GM12878 (cell line): ENCODE results near the gene SLC25A13. TPM values are rescaled to one million over a fixed set of nuclear protein-coding genes. Genes with fewer than 3 reads are reported as not detected.

ENCODE experiments used
- ATAC-seq: fragments of 200-7000 bp; cut with Tn5 transposase; 3 replicates; pipeline ENCODE4 v1.9.1; 2020; ENCODE audit warnings: mild to moderate bottlenecking, moderate library complexity
- BruUV-seq: library from RNA; stranded (reverse); fragments of 400-500 nt; replicated peaks from 2 replicates; lab custom pipeline; 2021; lab: Mats Ljungman, UMichigan
- CTCF ChIA-PET: fragments of 300-600 bp; sonication (Branson Sonifier 250); formaldehyde crosslinking; extraction: SDS; loops from one replicate; lab custom pipeline; 2021; ENCODE audit warnings: inconsistent platforms; lab: Yijun Ruan, JAX
- POLR2A ChIA-PET: fragments of 350-600 bp; formaldehyde crosslinking; extraction: SDS; loops from one replicate; lab custom pipeline; 2021; ENCODE audit warnings: inconsistent platforms; lab: Charles Lee
- RAD21 ChIA-PET: fragments of 300-600 bp; sonication (Branson Sonifier 250); formaldehyde crosslinking; loops from one replicate; lab custom pipeline; 2023; ENCODE audit warnings: antibody characterized with exemption; ENCODE audit not compliant: unreplicated experiment; lab: Charles Lee
- SMC1A ChIA-PET: fragments of 300-600 bp; sonication (Branson Sonifier 250); formaldehyde crosslinking; loops from one replicate; lab custom pipeline; 2023; ENCODE audit not compliant: unreplicated experiment, uncharacterized antibody; lab: Charles Lee
- DNase-seq: peaks from one replicate; pipeline ENCODE4 v3.0.0-alpha.2; 2011; ENCODE audit warnings: low read depth, low spot score
- FAIRE-seq: peaks from 3 replicates; lab custom pipeline; 2011; peaks lifted over from hg19 to GRCh38; lab: Jason Lieb, UNC
- H2AFZ ChIP-seq: 2 replicates; pipeline ENCODE4 v1.6.0; 2011; ENCODE audit warnings: low read depth, low read length, control low read depth; ENCODE audit not compliant: control insufficient read depth
- H3K27ac ChIP-seq: 2 replicates; pipeline ENCODE4 v1.5.1; 2011; ENCODE audit warnings: control low read depth; ENCODE audit not compliant: control insufficient read depth, insufficient read depth
- H3K27me3 ChIP-seq, 2 experiments: replicated peaks in 1 of 2; 2 replicates each; pipeline versions ENCODE4 v1.6.0 to v1.6.1; 2011; ENCODE audit warnings: low read length in 1 of 2; ENCODE audit not compliant: control insufficient read depth in 2 of 2, insufficient read depth in 2 of 2
- H3K36me3 ChIP-seq, 2 experiments: 2 replicates each; pipeline ENCODE4 v1.5.1; 2011; ENCODE audit warnings: low read length in 1 of 2; ENCODE audit not compliant: control insufficient read depth in 2 of 2, insufficient read depth in 2 of 2
- H3K4me1 ChIP-seq: 2 replicates; pipeline ENCODE4 v1.6.1; 2011; ENCODE audit warnings: mild to moderate bottlenecking, low read length, moderate library complexity, mixed read lengths; ENCODE audit not compliant: control insufficient read depth, insufficient read depth
- H3K4me2 ChIP-seq: 2 replicates; pipeline ENCODE4 v1.6.0; 2011; ENCODE audit warnings: control low read depth; ENCODE audit not compliant: control insufficient read depth, insufficient read depth
- H3K4me3 ChIP-seq: fragments of 200-600 bp; sonication (generic); 2 replicates; pipeline ENCODE4 v1.5.1; 2016
- H3K79me2 ChIP-seq: 2 replicates; pipeline ENCODE4 v1.6.0; 2011; ENCODE audit warnings: low read length; ENCODE audit not compliant: control insufficient read depth, insufficient read depth
- H3K9ac ChIP-seq: 2 replicates; pipeline ENCODE4 v1.8.0; 2011; ENCODE audit warnings: low read length, control low read depth, mixed read lengths; ENCODE audit not compliant: control insufficient read depth, insufficient read depth
- H3K9me3 ChIP-seq: replicated peaks from 3 replicates; pipeline ENCODE4 v1.5.1; 2011; ENCODE audit warnings: mild to moderate bottlenecking, low read length; ENCODE audit not compliant: control insufficient read depth, insufficient read depth
- H4K20me1 ChIP-seq: 2 replicates; pipeline ENCODE4 v1.6.0; 2011; ENCODE audit not compliant: control insufficient read depth, insufficient read depth
- BRCA1 ChIP-seq: IDR thresholded peaks from 2 replicates; pipeline ENCODE4 v1.6.1; 2011; ENCODE audit warnings: low read depth, low read length, improper control_type of control experiment
- ESRRA ChIP-seq: IDR thresholded peaks from 2 replicates; pipeline ENCODE4 v1.6.1; 2012; ENCODE audit warnings: mild to moderate bottlenecking, low read length, improper control_type of control experiment
- JUND ChIP-seq: IDR thresholded peaks from 2 replicates; pipeline ENCODE4 v1.6.1; 2012; ENCODE audit warnings: low read depth, mild to moderate bottlenecking, low read length, improper control_type of control experiment, moderate library complexity
- KLF5 ChIP-seq: fragments of 450-650 bp; IDR thresholded peaks from 2 replicates; pipeline ENCODE4 v1.6.1; 2014; ENCODE audit warnings: mild to moderate bottlenecking; ENCODE audit not compliant: partially characterized antibody
- POU2F2 ChIP-seq: IDR thresholded peaks from 3 replicates; pipeline ENCODE4 v1.6.1; 2011; ENCODE audit warnings: low read depth, mild to moderate bottlenecking, low read length, borderline replicate concordance
- SUZ12 ChIP-seq: fragments of 200-600 bp; sonication (generic); IDR thresholded peaks from one replicate; pipeline ENCODE4 v1.6.1; 2018; ENCODE audit warnings: antibody characterized with exemption, mild to moderate bottlenecking; ENCODE audit not compliant: unreplicated experiment
- ZNF217 ChIP-seq: fragments of 450-650 bp; IDR thresholded peaks from 2 replicates; pipeline ENCODE4 v1.6.1; 2017; ENCODE audit warnings: antibody characterized with exemption, mild to moderate bottlenecking
- WGBS: methylation state at CpG from one replicate; pipeline ENCODE4 v1.1.6; 2016; ENCODE audit warnings: low lambda C conversion rate; ENCODE audit not compliant: insufficient replicate concordance, insufficient coverage; ENCODE audit errors: missing lambda C conversion rate; 5-methylcytosine and 5-hydroxymethylcytosine counted together
- in situ Hi-C: fragments of 300-500 bp; cut with MboI; formaldehyde crosslinking; loops from 9 replicates; pipeline ENCODE4 v1.14.3; 2018; ENCODE audit warnings: mixed read lengths
- intact Hi-C: fragments of 100-400 bp; cut with micrococcal nuclease; formaldehyde crosslinking; loops from one replicate; pipeline ENCODE4 v1.14.2; 2022; ENCODE audit not compliant: unreplicated experiment
- polyA plus RNA-seq, 11 experiments: library from polyadenylated mRNA; depleted of rRNA in 4 of 11; unstranded in 6 of 11; stranded (reverse) in 5 of 11; fragments of >200 nt; fragmentation: Nextera tagmentation in 4 of 11; fragmentation: Illumina TruSeq in 1 of 11; extraction: Ambion mirVana in 4 of 11; extraction: Trizol in 1 of 11; gene quantifications; 1 replicate in 1 of 11; 2 replicates in 10 of 11; pipeline versions ENCODE4 v1.2.1 to v1.2.3, GENCODE V29; 2011 to 2016; ENCODE audit warnings: inconsistent platforms in 2 of 11, missing spikeins in 2 of 11, low read depth in 1 of 11
- total RNA-seq, 4 experiments: library from RNA; depleted of rRNA in 3 of 4; stranded (reverse); fragments of >200 nt in 3 of 4; fragmentation: Illumina TruSeq in 1 of 4; extraction: Trizol in 1 of 4; gene quantifications; 2 replicates each; pipeline versions ENCODE4 v1.2.1 to v1.2.3, GENCODE V29; 2013 to 2021
- TF ChIP-seq, protein P1 (sequence below): IDR thresholded peaks from 2 replicates; pipeline ENCODE4 v1.6.1; 2012; ENCODE audit warnings: improper control_type of control experiment, low read depth, low read length; ENCODE audit not compliant: insufficient replicate concordance
- TF ChIP-seq, protein P2 (sequence below): fragments of 450-650 bp; IDR thresholded peaks from 2 replicates; pipeline ENCODE4 v1.6.1; 2017; ENCODE audit warnings: low read depth, mild to moderate bottlenecking, moderate library complexity
- TF ChIP-seq, protein P3 (sequence below): fragments of 450-650 bp; IDR thresholded peaks from 2 replicates; pipeline ENCODE4 v1.6.1; 2014; ENCODE audit warnings: mild to moderate bottlenecking
- TF ChIP-seq, protein P4 (sequence below): IDR thresholded peaks from 2 replicates; pipeline ENCODE4 v1.6.1; 2012; ENCODE audit warnings: low read depth, low read length, improper control_type of control experiment
- TF ChIP-seq, protein P5 (sequence below): IDR thresholded peaks from 2 replicates; pipeline ENCODE4 v1.6.1; 2011; ENCODE audit warnings: low read depth, low read length, improper control_type of control experiment, borderline replicate concordance

Gene SLC25A13
- total and polyA plus RNA-seq, 10 of the 15 experiments (the other 5 are each of a cell fraction or from before 2014, with no cell fraction given) = 7.0 to 24.7 (median 18.6) TPM

DNA sequence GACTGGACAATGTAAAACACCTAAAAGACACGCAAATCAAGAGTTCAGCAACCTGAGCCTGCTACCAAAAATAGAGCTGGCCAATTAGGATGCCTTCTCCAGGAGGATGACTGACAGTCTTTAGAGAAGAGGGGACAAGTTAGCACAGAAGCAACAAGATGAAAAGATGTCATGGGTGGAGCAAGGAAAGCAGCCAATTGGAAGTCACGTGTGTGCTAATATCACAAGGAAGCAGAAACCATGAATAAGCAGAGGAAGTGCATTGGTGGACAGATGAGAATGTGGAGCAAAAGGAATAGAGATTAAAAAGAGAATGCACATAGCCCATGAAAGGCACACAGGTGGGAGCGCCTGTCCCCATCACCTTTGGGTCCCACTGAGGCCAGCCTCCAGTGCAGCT, 148.1 kb downstream of the SLC25A13 start (continued):
- TF ChIP-seq, protein P1, sequence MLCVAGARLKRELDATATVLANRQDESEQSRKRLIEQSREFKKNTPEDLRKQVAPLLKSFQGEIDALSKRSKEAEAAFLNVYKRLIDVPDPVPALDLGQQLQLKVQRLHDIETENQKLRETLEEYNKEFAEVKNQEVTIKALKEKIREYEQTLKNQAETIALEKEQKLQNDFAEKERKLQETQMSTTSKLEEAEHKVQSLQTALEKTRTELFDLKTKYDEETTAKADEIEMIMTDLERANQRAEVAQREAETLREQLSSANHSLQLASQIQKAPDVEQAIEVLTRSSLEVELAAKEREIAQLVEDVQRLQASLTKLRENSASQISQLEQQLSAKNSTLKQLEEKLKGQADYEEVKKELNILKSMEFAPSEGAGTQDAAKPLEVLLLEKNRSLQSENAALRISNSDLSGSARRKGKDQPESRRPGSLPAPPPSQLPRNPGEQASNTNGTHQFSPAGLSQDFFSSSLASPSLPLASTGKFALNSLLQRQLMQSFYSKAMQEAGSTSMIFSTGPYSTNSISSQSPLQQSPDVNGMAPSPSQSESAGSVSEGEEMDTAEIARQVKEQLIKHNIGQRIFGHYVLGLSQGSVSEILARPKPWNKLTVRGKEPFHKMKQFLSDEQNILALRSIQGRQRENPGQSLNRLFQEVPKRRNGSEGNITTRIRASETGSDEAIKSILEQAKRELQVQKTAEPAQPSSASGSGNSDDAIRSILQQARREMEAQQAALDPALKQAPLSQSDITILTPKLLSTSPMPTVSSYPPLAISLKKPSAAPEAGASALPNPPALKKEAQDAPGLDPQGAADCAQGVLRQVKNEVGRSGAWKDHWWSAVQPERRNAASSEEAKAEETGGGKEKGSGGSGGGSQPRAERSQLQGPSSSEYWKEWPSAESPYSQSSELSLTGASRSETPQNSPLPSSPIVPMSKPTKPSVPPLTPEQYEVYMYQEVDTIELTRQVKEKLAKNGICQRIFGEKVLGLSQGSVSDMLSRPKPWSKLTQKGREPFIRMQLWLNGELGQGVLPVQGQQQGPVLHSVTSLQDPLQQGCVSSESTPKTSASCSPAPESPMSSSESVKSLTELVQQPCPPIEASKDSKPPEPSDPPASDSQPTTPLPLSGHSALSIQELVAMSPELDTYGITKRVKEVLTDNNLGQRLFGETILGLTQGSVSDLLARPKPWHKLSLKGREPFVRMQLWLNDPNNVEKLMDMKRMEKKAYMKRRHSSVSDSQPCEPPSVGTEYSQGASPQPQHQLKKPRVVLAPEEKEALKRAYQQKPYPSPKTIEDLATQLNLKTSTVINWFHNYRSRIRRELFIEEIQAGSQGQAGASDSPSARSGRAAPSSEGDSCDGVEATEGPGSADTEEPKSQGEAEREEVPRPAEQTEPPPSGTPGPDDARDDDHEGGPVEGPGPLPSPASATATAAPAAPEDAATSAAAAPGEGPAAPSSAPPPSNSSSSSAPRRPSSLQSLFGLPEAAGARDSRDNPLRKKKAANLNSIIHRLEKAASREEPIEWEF = no peak
- TF ChIP-seq SUZ12 = no peak

DNA sequence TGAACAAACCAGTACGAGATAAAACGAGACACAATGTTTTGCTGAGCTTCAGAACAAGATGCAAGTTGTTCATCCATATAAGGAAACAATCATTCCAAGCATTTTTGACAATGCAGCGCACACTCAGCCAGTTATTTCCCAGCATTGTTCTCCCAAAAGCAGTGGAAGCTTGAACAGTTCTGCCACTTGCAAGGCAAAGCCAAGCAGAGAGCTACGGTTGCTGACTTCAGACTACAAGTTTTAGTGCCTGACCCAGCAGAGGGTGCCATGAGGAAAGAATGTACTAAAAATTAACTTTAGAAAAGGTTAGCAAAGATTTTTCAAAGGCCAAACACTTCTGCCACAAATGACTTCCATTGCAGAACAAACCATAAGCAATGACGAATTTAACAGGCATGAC, 152.5 kb downstream of the SLC25A13 start:
- in situ Hi-C loops = no loop called here
- Histone ChIP-seq H3K4me1 (no peaks in the 10 kb centered on the region), H3K79me2 (no peaks in the 10 kb centered on the region), H3K4me3 (no peak overlapping the region), H3K9ac (no peak overlapping the region), H3K36me3 (peaks cover 0 to 7% of the 10 kb centered on the region in 2 experiments), H4K20me1 (no peaks in the 10 kb centered on the region), H3K4me2 (no peak overlapping the region), H3K27me3 (no peaks in the 10 kb centered on the region), H2AFZ (no peak overlapping the region), H3K27ac (no peak overlapping the region), H3K9me3 (no peaks in the 10 kb centered on the region)
- ATAC-seq (no peak), FAIRE-seq (no peak), DNase-seq (no peak)
- no TSS peak for BruUV-seq
- CTCF ChIA-PET = no interaction called here
- 96% methylated on average over 5 of the region's 5 CpGs for WGBS
- POLR2A ChIA-PET = interaction anchor here (0.6 kb wide), 1 partner anchor 969 kb away, joined by 3 read pairs; no protein-coding TSS in a partner anchor
- SMC1A ChIA-PET = interaction anchor here (1.2 kb wide), 1 partner anchor 141 kb away, joined by 3 read pairs; no protein-coding TSS in a partner anchor
- RAD21 ChIA-PET = no interaction called here
- intact Hi-C loops = no loop called here
- TF ChIP-seq, protein P2, sequence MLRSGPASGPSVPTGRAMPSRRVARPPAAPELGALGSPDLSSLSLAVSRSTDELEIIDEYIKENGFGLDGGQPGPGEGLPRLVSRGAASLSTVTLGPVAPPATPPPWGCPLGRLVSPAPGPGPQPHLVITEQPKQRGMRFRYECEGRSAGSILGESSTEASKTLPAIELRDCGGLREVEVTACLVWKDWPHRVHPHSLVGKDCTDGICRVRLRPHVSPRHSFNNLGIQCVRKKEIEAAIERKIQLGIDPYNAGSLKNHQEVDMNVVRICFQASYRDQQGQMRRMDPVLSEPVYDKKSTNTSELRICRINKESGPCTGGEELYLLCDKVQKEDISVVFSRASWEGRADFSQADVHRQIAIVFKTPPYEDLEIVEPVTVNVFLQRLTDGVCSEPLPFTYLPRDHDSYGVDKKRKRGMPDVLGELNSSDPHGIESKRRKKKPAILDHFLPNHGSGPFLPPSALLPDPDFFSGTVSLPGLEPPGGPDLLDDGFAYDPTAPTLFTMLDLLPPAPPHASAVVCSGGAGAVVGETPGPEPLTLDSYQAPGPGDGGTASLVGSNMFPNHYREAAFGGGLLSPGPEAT = no peak
- no peak for TF ChIP-seq JUND
- no peak for TF ChIP-seq ESRRA
- TF ChIP-seq, protein P3, sequence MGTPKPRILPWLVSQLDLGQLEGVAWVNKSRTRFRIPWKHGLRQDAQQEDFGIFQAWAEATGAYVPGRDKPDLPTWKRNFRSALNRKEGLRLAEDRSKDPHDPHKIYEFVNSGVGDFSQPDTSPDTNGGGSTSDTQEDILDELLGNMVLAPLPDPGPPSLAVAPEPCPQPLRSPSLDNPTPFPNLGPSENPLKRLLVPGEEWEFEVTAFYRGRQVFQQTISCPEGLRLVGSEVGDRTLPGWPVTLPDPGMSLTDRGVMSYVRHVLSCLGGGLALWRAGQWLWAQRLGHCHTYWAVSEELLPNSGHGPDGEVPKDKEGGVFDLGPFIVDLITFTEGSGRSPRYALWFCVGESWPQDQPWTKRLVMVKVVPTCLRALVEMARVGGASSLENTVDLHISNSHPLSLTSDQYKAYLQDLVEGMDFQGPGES = no peak
- TF ChIP-seq, protein P4, sequence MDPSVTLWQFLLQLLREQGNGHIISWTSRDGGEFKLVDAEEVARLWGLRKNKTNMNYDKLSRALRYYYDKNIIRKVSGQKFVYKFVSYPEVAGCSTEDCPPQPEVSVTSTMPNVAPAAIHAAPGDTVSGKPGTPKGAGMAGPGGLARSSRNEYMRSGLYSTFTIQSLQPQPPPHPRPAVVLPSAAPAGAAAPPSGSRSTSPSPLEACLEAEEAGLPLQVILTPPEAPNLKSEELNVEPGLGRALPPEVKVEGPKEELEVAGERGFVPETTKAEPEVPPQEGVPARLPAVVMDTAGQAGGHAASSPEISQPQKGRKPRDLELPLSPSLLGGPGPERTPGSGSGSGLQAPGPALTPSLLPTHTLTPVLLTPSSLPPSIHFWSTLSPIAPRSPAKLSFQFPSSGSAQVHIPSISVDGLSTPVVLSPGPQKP = no peak
- TF ChIP-seq ZNF217 = no peak
- no peak for TF ChIP-seq KLF5
- TF ChIP-seq, protein P5, sequence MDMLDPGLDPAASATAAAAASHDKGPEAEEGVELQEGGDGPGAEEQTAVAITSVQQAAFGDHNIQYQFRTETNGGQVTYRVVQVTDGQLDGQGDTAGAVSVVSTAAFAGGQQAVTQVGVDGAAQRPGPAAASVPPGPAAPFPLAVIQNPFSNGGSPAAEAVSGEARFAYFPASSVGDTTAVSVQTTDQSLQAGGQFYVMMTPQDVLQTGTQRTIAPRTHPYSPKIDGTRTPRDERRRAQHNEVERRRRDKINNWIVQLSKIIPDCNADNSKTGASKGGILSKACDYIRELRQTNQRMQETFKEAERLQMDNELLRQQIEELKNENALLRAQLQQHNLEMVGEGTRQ = no peak
- no peak for TF ChIP-seq BRCA1
- no peak for TF ChIP-seq POU2F2
